Lower leg skin (tissue), 4 donors: Measurements from ENCODE around the gene SUMO3. TPM values are rescaled to one million over a fixed set of nuclear protein-coding genes. Genes with fewer than 3 reads are reported as not detected.
A peak's percentile ranks its signal among the peaks of the same experiment; 100 is the strongest.

ENCODE experiments used
- DNase-seq, 2 donors: peaks; one replicate each; pipeline ENCODE4 v3.0.0-alpha.2; 2019; ENCODE audit warnings: low spot score in 2 of 2
- H3K4me3 ChIP-seq: fragments of 200-600 bp; sonication (generic); 2 replicates; pipeline ENCODE4 v1.5.1; 2017; ENCODE audit warnings: mild to moderate bottlenecking, low read depth; ENCODE audit not compliant: poor library complexity, severe bottlenecking
- CTCF ChIP-seq, 3 donors: fragments of 450-650 bp; IDR thresholded peaks; one replicate each; pipeline ENCODE4 v1.5.1; 2016; ENCODE audit warnings: antibody characterized with exemption in 3 of 3, mild to moderate bottlenecking in 3 of 3, moderate library complexity in 2 of 3
- POLR2A ChIP-seq, 2 donors: fragments of 450-650 bp; IDR thresholded peaks; one replicate each; pipeline ENCODE4 v1.6.1; 2016 to 2017; ENCODE audit warnings: antibody characterized with exemption in 2 of 2, mild to moderate bottlenecking in 1 of 2, moderate library complexity in 1 of 2
- WGBS, 2 donors: methylation state at CpG; one replicate each; pipeline ENCODE4 v1.1.5; 2018; 5-methylcytosine and 5-hydroxymethylcytosine counted together
- intact Hi-C: fragments of 100-400 bp; cut with DNase I; formaldehyde crosslinking; loops from one replicate; pipeline ENCODE4 v1.15.0; 2023; ENCODE audit warnings: low total_unique reads
- total RNA-seq, 4 donors: library from RNA; depleted of rRNA; stranded (reverse); fragments of >200 nt; gene quantifications; one replicate each; pipeline ENCODE4 v1.1.0, GENCODE V29; 2016

SUMO3 gene
- total RNA-seq, 4 donors from 2014 or later, result 35.6 to 52.6 (median 42.5) TPM

DNA sequence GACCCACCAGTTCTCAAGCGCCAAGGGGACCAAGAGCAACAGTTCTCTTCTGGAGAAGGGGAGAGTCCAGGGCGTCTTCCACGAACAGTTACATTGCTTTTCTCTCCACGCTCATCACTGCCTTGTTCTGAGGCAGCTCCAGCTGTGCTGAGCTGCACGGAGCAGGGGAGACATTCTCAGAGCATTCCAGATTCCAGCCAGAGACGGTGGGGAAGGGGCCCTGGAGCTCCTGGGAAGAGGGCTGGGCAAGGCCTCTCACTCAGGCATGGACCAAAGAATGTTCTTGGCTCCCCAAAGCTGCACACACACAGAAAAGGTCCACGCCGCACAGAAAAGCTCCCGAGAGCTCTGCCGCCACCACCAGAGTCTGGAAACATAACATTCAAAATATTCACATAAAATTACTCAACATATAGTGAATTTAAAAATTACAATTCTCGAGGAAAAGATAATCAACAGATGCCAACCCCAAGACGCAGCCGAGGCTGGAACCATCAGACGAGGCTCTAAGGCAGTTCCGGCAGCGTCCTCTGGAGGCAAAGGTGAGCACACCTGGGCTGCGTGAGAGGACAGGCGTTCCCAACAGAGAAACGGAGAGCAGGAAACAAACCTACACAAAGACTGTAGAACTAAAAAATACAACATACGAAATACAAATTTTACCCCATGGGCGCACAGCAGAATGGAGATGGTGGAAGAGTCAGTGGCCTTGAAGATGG is 56.7 kb downstream of the SUMO3 start:
- WGBS, 2 donors, result 57 to 60% methylated on average over 21 of the region's 21 CpGs
- intact Hi-C loops, result no loop called here
- DNase-seq, result no peak

DNA sequence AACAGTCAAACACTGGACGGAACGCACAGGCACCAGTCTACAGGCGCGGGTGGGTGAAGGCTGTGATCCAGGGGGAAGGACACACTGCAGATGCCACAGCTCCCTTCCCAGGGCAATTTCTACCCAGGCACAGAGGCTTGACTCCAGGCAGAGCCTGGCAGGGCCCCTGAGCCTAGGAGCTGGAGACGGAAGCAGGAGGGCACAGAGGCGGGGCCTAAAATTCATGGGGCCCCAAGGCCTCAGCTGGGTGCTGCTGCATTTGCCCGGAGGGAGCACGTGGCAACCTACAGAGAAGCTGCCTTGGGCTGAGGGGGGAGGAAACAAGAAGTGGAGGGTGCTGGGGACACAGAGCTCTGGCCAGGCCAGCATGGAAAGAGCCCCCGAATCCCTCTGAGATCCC is 57.5 kb downstream of the SUMO3 start:
- H3K4me3 ChIP-seq, result no peak overlapping the region
- TF ChIP-seq POLR2A (IDR thresholded peaks at IDR 0.05) (no peak), CTCF (IDR thresholded peaks at IDR 0.05) (no peak)
- WGBS, 2 donors, result 84 to 90% methylated on average over 9 of the region's 9 CpGs
- intact Hi-C loops, result no loop called here
- DNase-seq, result peak in 1 of 2 donors; percentile 56

More for the DNA sequence above, 56.7 kb downstream of the SUMO3 start:
- TF ChIP-seq CTCF (IDR thresholded peaks at IDR 0.05) (no peak), POLR2A (IDR thresholded peaks at IDR 0.05) (no peak)
- no peak overlapping the region for H3K4me3 ChIP-seq

DNA sequence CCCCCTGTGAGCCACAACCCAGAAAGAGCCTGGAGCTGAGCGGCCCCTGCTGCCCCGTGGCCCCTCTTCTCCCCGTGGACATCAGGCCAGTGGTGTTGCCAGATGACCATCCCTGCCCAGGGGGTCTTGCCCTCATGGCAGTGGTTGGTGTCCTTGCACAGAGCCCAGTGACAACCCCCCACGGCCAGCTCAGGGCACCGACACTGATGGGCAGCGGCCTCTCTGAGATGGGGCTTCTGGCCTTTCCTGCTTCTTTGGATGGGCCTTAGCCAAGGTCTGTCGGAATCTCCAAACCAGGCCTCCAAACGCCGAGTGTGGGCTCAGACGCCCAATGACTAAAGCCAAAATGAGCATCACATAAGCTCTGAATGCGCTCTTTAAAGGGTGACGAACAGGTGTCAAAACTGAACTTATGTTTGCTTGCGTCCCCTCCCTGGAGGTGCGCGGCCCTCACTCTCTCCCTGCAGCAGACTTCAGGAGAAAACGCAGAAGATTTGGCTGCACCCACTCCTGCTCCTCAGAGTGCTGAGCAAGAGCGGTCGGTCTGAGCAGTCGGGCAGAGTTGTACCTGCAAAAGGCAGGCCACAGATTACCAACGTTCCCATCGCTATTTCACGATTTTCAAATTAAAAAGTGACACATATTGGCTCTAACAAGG is 58.1 kb downstream of the SUMO3 start:
- 84 to 94% methylated on average over 16 to 19 of the region's 22 CpGs for WGBS, 2 donors
- intact Hi-C loops, result no loop called here
- DNase-seq, result peak in 1 of 2 donors; percentile 74
- no peak overlapping the region for H3K4me3 ChIP-seq
- TF ChIP-seq POLR2A (IDR thresholded peaks at IDR 0.05), result no peak
- TF ChIP-seq CTCF (IDR thresholded peaks at IDR 0.05), result no peak

DNA sequence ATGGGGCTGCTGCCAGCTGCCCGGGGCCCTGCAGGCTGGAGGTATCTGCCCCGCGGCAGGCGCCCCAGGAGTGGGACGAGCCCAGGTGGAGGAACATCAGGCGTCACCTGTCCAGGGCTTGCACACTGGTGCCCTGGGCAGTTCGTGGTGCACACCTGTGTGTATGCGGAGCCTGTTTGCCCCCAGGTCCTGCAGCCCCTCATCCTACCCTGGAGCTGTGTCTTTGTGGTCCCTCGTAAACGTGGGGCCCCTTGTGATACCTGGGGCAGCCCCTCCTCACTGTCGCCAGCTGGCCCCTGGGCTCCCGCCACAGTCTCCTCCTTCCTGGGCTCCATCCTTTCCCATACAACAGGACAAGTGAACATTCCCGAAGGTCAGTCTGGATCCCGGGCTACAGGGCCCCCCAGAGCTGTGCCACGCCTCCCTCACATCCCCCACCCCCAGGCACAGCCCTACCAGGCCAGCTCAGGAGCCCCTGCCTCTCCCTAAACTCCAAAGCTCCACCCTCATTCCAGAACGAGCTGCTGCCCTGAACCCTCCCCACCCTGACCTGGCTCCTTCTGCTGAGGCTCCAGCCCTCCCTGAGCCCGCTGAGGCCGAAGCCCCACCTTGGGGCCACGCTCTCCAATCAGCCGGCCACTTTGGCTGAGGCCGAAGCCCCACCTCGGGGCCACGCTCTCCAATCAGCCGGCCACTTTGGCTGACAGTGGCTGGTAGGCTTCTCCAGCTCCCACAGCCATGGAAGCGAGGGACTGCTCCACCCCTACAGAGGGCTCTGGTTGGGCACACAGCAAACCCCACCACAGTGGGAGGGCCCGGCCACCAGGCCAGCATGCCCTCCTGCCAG is 58.9 kb downstream of the SUMO3 start:
- TF ChIP-seq CTCF (IDR thresholded peaks at IDR 0.05) (no peak), POLR2A (IDR thresholded peaks at IDR 0.05) (no peak)
- intact Hi-C loops, result no loop called here
- WGBS, 2 donors, result 69 to 71% methylated on average over 17 of the region's 26 CpGs
- no peak overlapping the region for H3K4me3 ChIP-seq
- DNase-seq, result peak in 1 of 2 donors; percentile 79

- intact Hi-C loops, result no loop called here
- no peak for TF ChIP-seq CTCF (IDR thresholded peaks at IDR 0.05)
- no peak for TF ChIP-seq POLR2A (IDR thresholded peaks at IDR 0.05)
- WGBS, 2 donors, result 84% methylated on average over 4 of the region's 8 CpGs; no CpG with 5 or more reads in 1 of the 2 donors
- no peak overlapping the region for H3K4me3 ChIP-seq
- DNase-seq, result peak in 1 of 2 donors; percentile 79
These were observed 59.7 kb downstream of the SUMO3 start for GRCh38 chr21:44758141-44758561.
